Stimulated activated CD8-positive, alpha-beta memory T cell treated with anti-CD3 and anti-CD28 coated beads, Interleukin-2, amount 100 ng/mL, for 48 hours (primary cell): ENCODE measurements around the gene MRPS31.
"Not testable (repeated sequence)": the region's sequence is repeated elsewhere in the genome, so short reads cannot be mapped to it uniquely, and the experiment has no call there.

Source experiments
- DNase-seq, 2 donors: peaks; one replicate each; pipeline ENCODE4 v3.0.0-alpha.2; 2020; ENCODE audit warnings: low read depth in 2 of 2

The MRPS31 gene

DNA sequence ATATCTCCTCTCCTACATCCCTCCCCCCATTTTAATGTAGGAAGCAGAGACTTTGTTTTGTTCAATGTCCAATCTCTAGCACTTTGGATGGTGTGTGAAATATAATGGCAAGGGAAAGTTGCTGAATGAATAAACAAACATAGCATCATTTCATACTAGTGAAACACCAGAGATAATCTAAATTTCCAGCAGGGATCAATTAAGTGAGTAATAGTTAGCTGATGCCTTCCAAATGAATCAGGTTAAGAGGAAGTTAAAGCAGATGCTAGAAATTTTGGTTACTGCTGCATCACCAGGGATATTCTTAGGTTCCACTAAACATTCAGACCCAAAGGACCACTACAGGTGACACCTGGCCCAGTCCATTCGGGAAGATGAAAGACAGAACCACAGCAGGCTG, 8.1 kb downstream of the MRPS31 start:
- DNase-seq = no peak

DNA sequence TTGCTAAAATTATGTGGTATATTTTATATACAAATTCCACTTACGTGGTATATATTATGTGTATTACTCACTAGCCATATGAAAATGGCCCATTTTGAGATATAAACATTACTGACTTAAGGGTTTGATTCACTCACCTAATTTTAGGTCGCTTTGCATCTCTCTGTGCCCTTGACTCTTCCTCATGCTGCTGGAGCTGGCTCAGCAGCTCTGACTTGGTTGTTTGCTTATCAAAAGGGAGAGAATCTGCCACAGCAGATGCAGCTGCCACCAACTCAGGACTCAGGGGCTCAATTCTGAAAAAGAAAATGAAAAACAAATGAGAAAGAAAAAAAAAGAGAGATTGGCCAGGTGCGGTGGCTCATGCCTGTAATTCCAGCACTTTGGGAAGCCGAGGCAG, 12.2 kb downstream of the MRPS31 start:
- DNase-seq = no peak

GRCh38 chr13:40756042-40756441, 14.9 kb downstream of the MRPS31 start:
- no peak for DNase-seq

DNA sequence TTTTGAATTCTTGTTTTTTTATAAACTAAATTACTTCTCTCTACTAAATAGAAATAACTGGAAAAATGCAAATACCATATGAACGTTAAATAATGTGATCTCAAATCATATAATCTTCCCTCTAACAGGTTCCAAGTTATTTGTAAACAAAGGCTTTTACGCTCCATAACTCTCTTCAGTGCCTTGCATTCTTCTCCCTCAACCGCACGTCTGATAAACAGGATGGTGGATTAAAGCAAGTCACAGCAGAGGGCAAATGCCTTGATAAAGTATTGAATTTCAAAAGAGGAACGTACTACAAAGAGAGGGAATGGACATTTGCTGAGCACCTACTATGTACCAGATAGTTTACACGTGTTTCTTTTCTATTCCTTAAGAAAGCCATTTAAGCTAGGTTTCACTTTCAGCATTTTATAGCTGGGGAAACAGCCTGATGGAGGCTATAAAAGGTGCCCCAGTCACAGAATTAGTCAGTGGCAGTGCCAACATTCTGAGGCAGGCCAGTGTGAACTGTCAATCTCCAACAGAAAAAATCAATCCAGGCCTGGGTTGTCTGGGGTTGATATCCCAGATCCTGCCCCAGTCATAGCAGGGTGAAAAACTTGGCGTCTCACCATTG, 15.8 kb downstream of the MRPS31 start:
- no peak for DNase-seq

- no peak for DNase-seq
Measured at GRCh38 chr13:40749327-40749726, 21.7 kb downstream of the MRPS31 start.

DNA sequence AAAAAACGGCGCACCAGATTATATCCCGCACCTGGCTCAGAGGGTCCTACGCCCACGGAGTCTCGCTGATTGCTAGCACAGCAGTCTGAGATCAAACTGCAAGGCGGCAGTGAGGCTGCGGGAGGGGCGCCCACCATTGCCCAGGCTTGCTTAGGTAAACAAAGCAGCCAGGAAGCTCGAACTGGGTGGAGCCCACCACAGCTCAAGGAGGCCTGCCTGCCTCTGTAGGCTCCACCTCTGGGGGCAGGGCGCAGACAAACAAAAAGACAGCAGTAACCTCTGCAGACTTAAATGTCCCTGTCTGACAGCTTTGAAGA, 35.8 kb downstream of the MRPS31 start:
- DNase-seq = not testable (repeated sequence)

- DNase-seq = not testable (repeated sequence)
Measured at GRCh38 chr13:40734536-40735231, 36.3 kb downstream of the MRPS31 start.

DNA sequence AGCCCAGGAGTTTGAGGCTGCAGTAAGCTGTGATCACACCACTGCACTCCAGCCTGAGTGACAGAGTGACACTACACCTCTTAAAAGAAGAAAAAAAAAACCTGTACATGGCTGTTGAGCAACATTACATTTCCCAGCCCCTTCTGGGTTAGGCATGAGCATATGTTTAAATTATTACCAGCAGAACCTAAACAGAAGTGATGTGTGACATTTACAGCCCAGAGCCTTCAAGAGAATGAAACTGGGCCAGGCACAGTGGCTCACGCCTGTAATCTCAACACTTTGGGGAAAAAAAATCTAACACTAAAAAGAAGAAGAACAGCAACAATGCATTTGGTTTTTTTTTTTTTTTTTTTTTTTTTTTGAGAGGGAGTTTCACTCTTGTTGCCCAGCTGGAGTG, 38.3 kb downstream of the MRPS31 start:
- DNase-seq = no peak

- DNase-seq = no peak
Measured at GRCh38 chr13:40728595-40728994, 42.4 kb downstream of the MRPS31 start.

DNA sequence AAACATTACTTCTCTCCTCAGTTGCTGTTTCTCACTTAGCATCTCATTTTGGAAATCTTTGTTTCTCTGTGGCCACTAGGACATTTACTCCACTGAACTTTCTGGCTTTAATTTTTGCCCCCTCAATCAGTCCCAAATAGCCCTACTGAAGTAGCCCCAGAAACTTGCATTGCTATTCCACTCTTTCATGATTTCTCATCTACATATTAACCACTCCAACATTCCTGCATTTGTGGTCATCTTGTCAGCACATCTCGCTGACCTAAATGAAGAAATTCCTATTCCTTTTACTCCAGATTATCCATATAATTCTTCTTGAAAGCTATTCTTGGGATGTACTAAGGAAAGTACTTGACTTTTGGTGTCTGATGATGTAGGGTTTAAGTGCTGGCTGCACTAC, 56.6 kb downstream of the MRPS31 start:
- DNase-seq = not testable (repeated sequence)

DNA sequence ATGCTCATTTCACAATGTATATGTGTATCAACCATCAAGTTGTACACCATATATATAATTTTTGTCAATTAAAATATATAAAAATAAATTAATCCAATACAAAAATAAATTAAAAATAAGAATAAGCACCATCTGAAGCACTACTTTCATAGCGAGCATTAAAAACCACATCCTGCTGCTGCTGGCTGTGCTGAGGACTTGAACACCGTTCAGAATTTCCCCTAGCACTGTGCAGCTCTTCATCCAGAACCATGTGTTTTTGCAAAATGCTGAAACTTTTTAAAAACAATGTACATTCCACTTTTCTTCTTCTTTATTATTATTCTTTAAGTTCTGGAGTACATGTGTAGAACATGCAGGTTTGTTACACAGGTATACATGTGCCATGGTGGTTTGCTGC, 64.6 kb downstream of the MRPS31 start:
- no peak for DNase-seq

DNA sequence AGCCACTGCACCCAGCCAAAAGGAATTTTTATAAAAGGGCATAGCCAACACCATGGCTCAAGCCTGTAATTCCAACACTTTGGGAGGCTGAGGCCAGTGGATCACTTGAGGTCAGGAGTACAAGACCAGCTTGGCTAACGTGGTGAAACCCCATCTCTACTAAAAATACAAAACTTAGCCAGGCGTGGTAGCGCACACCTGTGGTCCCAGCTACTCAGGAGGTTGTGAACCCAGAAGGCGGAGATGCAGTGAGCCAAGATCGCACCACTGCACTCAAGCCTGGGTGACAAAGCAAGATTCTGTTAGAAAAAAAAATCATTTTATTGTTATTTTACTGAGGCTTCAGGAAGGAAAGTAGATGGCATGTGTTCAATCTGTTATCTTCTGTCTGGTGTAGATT, 73.3 kb downstream of the MRPS31 start:
- DNase-seq = no peak

DNA sequence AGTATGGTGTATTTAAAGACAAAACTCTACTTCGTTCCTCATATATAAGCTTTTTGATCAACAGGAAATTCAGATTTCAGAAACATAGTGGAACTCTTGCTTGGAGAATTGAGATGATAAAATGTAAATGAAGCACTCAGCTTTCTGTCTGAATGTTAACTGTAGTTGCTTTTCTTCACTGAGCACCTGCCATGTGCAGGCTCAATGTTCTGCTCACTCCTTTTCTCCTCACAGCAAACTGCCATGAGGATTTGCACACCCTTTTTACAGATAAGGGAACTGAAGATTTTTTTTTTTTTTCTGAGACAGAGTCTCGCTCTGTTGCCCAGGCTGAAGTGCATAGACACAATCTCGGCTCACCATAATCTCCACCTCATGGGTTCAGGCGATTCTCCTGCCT, 76.6 kb downstream of the MRPS31 start:
- no peak for DNase-seq

GRCh38 chr13:40692946-40693345, 78.0 kb downstream of the MRPS31 start:
- no peak for DNase-seq

- no peak for DNase-seq
Measured at GRCh38 chr13:40688781-40689180, 82.2 kb downstream of the MRPS31 start.

- DNase-seq = no peak
Measured at GRCh38 chr13:40682449-40683240, 88.3 kb downstream of the MRPS31 start.

GRCh38 chr13:40681341-40682146, 89.4 kb downstream of the MRPS31 start:
- DNase-seq = no peak

- no peak for DNase-seq
Measured at GRCh38 chr13:40680659-40681323, 90.2 kb downstream of the MRPS31 start.

- DNase-seq = no peak
Measured at GRCh38 chr13:40679480-40679985, 91.5 kb downstream of the MRPS31 start.
